Measurements from ENCODE around the gene ALDH1A1. TPM values are rescaled to one million over a fixed set of nuclear protein-coding genes. Genes with fewer than 3 reads are reported as not detected.

The ALDH1A1 gene
- total and polyA plus RNA-seq, 2 donors (not counting 3 experiments of a cell fraction or from before 2014, with no cell fraction given) = 91.1 to 287 TPM

DNA sequence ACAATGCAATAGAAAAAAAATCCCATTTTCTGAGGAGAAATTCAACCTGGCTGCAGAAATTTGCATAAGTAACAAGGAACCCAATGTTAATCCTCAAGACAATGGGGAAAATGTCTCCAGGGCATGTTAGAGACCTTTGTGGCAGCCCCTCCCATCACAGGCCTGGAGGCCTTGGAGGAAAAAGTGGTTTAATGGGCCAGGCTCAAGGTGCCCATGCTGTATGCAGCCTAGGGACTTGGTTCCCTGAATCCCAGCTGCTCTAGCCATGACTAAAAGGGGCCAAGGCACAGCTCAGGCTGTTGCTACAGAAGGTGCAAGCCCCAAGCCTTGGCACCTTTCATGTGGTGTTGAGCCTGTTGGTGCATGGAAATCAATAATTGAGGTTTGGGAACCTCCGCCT, 66.5 kb downstream of the ALDH1A1 start:
- intact Hi-C loops (cut with micrococcal nuclease) = no loop called here
- FAIRE-seq (no peak), DNase-seq (ENCODE audit: low read depth, low spot score) (no peak)
- TF ChIP-seq POLR2AphosphoS5 (IDR thresholded peaks at IDR 0.05; ENCODE audit: insufficient read depth, low read depth, low read length) (no peak), MYC (IDR thresholded peaks at IDR 0.05; ENCODE audit: low read depth, low read length) (no peak), JUN (IDR thresholded peaks at IDR 0.05; ENCODE audit: borderline replicate concordance, insufficient read depth, insufficient read length, low read depth) (no peak), GATA2 (IDR thresholded peaks at IDR 0.05; ENCODE audit: insufficient read depth, insufficient read length, low read depth, low read length) (no peak), FOS (IDR thresholded peaks at IDR 0.05; ENCODE audit: borderline replicate concordance, insufficient read depth, low read length) (no peak), EZH2 (IDR thresholded peaks at IDR 0.05; ENCODE audit: borderline replicate concordance, low read depth, low read length, severe bottlenecking) (no peak), POLR2A (IDR thresholded peaks at IDR 0.05; ENCODE audit: low read depth, low read length) (no peak)
- TF ChIP-seq, protein P1, sequence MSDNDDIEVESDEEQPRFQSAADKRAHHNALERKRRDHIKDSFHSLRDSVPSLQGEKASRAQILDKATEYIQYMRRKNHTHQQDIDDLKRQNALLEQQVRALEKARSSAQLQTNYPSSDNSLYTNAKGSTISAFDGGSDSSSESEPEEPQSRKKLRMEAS (IDR thresholded peaks at IDR 0.05; ENCODE audit: insufficient read depth, insufficient read length) = no peak
- TF ChIP-seq, protein P2, sequence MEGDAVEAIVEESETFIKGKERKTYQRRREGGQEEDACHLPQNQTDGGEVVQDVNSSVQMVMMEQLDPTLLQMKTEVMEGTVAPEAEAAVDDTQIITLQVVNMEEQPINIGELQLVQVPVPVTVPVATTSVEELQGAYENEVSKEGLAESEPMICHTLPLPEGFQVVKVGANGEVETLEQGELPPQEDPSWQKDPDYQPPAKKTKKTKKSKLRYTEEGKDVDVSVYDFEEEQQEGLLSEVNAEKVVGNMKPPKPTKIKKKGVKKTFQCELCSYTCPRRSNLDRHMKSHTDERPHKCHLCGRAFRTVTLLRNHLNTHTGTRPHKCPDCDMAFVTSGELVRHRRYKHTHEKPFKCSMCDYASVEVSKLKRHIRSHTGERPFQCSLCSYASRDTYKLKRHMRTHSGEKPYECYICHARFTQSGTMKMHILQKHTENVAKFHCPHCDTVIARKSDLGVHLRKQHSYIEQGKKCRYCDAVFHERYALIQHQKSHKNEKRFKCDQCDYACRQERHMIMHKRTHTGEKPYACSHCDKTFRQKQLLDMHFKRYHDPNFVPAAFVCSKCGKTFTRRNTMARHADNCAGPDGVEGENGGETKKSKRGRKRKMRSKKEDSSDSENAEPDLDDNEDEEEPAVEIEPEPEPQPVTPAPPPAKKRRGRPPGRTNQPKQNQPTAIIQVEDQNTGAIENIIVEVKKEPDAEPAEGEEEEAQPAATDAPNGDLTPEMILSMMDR (IDR thresholded peaks at IDR 0.05; ENCODE audit: extremely low read depth in 1 of 2, insufficient read depth in 1 of 2, low read depth in 1 of 2, low read length in 2 of 2) = no peak
- CTCF ChIA-PET = no interaction called here
- no peak overlapping the region for H3K4me3 ChIP-seq (replicated peaks in 1 of 3; ENCODE audit: insufficient read depth in 1 of 3, low read depth in 1 of 3, low read length in 3 of 3)
- dilution Hi-C loops (cut with MboI; ENCODE audit: extremely low pct_ligation_motif_present, low sequenced_read_pairs) = no loop called here
- H3K79me2 ChIP-seq (ENCODE audit: control insufficient read depth, insufficient read depth, low read length) = no peaks in the 10 kb centered on the region
- H3K27me3 ChIP-seq (ENCODE audit: control insufficient read depth in 2 of 2, insufficient read depth in 2 of 2, low read length in 2 of 2) = no peaks in the 10 kb centered on the region
- H3K36me3 ChIP-seq (ENCODE audit: control insufficient read depth in 2 of 2, extremely low read depth in 1 of 2, insufficient read depth in 2 of 2, low read length in 2 of 2) = no peaks in the 10 kb centered on the region
- H3K4me1 ChIP-seq (ENCODE audit: control insufficient read depth, extremely low read depth, insufficient read depth, low read length) = no peaks in the 10 kb centered on the region
- H4K20me1 ChIP-seq (replicated peaks; ENCODE audit: control insufficient read depth, extremely low read depth, insufficient read depth, low read length) = no peaks in the 10 kb centered on the region
- no peaks in the 10 kb centered on the region for H3K9me3 ChIP-seq (replicated peaks; ENCODE audit: control insufficient read depth, insufficient read depth, low read length)
- no peaks in the 10 kb centered on the region for H3K9me1 ChIP-seq (replicated peaks; ENCODE audit: control insufficient read depth, extremely low read depth, insufficient read depth, low read length)
- H3K4me2 ChIP-seq (ENCODE audit: insufficient read depth, low read length) = no peak overlapping the region
- H3K27ac ChIP-seq (ENCODE audit: insufficient read depth, low read depth, low read length) = no peak overlapping the region
- POLR2A ChIA-PET = no interaction called here
- H3K9ac ChIP-seq (replicated peaks; ENCODE audit: extremely low read depth, insufficient read depth, low read length) = no peak overlapping the region
- BruUV-seq (replicated peaks) = no TSS peak
- H2AFZ ChIP-seq (ENCODE audit: low read depth, low read length) = no peak overlapping the region
